NCI-H446 (cell line): ENCODE data around the gene SARNP.
"Not testable (repeated sequence)": the region's sequence is repeated elsewhere in the genome, so short reads cannot be mapped to it uniquely, and the experiment has no call there.

Experiments
- DNase-seq, 2 experiments: peaks; one replicate each; lab custom pipeline; 2025; lab: John Stamatoyannopoulos, UW

The SARNP gene, protein sequence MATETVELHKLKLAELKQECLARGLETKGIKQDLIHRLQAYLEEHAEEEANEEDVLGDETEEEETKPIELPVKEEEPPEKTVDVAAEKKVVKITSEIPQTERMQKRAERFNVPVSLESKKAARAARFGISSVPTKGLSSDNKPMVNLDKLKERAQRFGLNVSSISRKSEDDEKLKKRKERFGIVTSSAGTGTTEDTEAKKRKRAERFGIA

DNA sequence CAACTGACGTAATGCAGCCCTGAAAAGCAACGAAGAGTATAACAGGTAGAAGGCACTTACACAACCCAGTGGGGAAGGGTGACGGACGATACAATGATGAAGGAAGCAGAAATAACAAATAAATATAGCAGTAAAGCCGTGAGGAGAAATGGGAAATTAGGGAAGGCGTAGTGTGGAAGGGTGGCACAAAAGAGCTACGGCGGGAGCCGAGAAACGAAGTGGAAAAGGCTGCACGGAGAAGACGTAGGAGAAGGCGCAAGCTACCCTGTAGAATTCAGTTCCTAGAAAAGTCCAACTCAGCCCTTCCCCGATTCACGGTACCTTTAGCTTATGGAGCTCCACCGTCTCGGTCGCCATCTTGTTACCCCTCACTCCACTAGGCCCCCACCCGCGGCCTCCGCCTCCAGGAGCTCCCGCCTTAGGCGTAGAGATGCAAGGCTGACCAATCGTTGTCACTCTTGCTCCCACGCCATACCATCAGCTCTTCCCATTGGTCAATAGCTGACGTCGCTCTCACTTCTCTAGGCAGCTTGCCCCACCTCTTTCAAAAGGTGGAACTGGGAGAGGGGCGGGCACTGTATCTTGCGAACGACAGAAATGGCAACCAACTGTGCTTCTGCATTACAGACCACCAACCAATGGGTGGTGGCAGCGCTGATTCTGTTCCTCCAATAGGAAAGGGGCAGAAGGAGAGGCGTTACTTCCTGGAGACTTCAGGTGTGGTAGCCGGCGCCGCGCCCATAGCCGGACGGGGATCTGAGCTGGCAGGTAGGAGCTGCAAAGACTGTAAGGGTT lies at the start of gene SARNP, which contains the start of gene ORMDL2:
TSS of gene SARNP (minus strand) at position 380 of the 795 bp plus-strand sequence. CDS start at position 357, 23 bp downstream.
TSS of gene ORMDL2 (plus strand) at position 697 of the 795 bp plus-strand sequence. CDS start 959 bp downstream, outside the sequence.
- peak; percentile 99 for DNase-seq

DNA sequence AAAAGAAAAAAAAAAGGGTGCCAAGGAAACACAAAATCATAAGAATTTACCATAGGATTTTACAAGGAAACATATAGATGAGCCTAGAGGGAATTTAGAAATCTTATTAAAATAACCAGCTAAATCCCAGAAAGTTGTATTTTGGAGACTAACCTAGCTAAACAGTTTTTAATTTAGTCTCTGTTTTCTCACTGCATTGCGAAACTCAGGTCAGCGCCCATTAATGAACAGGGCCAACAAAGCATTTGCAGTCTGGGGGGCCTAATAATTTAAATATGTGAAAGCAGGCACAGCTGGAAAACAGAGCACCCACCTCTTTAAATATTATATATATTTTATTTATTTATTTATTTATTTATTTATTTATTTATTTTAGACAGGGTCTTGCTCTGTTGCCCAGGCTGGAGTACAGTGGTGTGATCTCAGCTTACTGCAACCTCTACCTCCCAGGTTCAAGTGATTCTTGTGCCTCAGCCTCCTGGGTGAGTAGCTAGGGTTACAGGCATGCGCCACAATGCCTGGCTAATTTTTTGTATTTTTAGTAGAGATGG lies 49.0 kb upstream of the SARNP start:
- not testable (repeated sequence) for DNase-seq

DNA sequence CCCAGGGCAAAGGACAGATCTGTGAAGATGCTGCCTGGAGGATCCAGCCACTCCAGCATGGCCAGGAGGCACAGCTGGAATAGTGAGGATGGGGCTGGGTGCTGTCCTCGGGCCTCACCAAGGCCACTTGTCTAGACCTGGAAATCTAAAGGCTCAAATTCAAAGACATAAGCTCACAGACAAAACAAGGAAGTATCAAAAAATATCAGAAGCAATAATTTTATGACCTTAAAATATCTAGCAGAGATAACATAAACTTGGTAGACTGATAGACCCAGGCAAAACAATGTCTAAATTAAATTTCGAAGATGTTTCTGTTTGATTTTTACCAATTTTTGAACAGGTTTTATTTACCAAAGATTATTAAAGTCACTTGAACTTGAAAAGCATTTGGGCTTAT lies 47.8 kb upstream of the SARNP start:
- no peak for DNase-seq

DNA sequence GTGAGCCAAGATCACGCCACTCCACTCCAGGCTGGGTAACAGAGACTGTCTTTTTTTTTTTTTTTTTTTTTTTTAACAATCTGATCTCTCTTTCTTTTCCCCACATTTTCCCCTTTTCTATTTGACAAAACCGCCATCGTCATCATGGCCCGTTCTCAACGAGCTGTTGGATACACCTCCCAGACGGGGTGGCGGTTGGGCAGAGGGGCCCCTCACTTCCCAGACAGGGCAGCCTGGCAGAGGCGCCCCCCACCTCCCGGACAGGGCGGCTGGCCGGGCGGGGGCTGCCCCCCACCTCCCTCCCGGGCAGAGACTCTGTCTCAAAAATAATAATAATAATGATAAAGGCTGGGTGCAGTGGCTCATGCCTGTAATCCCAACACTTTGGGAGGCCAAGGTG lies 45.4 kb upstream of the SARNP start:
- DNase-seq: not testable (repeated sequence)

DNA sequence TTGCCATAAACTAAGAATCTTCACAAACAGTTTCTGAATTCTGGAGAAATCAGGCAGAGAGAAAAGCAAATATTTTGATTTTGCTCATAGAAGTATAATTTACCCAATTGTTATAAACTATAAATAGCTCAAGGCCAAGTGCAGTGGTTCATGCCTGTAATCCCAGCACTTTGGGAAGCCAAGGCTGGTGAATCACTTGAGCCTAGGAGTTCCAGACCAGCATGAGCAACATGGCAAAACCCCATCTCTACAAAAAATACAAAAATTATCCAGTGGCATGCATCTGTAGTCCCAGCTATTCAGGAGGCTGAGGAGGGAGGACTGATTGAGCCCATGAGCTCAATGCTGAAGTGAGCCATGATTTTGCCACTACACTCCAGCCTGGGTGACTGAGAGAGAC lies 44.8 kb upstream of the SARNP start:
- no peak for DNase-seq

DNA sequence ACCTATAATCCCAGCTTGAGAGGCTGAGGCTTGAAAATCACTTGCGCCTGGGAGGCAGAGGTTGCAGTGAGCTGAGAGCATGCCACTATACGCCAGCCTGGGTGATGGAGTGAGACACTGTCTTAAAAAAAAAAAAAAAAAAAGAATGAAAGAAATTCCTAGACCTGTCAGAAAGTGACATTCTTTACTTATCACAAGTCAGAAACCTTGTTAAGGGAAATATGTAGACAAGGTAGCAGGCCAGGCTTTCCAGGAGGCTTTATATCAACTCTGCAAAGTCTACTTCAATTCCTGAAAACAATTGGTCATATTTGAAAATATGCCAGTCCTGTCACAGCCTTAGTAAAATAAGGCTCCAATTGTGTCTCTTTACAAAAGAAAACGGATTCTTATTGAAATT lies 44.3 kb upstream of the SARNP start:
- DNase-seq: no peak

DNA sequence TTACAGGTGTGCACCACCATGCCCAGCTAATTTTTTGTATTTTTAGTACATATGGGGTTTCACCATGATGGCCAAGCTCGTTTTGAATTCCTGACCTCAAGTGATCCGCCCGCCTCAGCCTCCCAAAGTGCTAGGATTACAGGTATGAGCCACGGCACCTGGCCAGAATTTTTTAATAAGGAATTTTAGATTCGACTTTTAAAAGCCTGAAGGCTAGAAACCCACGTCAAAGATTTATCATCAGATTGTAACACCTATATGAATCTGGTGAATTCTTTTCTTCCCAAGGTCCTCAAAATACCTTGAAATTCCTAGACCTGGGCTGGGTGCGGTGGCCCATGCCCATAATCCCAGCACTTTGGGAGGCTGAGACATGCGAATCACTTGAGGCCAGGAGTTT lies 43.9 kb upstream of the SARNP start:
- no peak for DNase-seq

DNA sequence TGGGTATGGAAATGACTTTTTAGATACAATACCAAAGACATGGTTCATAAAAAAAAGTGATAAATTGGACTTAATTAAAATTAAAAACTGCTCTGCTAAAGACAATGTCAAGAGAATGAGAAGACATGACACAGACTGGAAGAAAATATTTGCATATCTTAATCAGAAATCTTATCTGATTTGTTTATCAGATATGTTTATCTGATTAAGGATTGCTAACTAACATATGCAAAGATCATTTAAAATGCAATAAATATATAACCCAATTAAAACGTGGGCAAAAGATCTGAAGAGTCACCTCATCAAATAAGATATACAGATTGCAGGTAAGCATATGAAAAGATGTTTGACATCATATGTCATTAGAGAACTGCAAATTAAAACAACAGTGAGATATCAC lies 35.2 kb upstream of the SARNP start:
- no peak for DNase-seq

DNA sequence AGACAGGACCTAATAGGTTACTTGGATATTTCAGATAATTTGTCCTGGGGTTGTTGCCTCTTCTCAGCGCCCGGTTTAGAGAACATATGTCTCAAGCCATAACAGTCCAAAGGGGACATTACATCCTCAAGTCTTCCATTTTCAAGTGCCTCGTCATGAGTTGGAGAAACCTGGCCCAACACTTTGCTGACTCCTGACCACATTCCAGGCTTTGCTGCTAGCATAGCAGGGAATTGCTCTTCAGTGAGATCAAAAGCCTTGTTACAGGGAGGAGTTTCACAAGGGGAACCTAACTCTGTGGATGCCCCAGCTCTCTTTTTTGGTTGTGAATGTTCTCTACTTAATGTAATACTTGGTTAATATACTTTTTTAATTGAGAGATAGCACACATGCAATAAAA lies 33.4 kb upstream of the SARNP start:
- no peak for DNase-seq

DNA sequence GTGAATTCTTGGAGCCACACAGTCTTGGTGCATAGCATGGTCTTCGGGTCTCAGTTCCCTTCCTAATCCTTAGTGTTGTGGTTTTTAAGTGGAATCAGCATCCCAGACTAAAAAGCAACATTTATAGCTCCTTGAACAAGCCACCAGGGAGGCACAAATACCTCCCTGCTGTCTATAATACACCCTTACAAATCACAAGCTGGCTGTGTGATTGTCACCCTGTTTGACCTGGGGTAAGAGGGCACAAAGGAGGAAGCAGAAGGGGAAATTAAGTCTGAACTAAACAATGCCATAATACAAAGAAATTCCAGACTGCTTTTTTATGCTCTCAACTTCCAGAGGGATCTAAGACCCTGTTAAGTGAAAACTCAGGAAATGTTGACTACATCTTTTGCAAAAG lies 32.9 kb upstream of the SARNP start:
- DNase-seq: no peak

DNA sequence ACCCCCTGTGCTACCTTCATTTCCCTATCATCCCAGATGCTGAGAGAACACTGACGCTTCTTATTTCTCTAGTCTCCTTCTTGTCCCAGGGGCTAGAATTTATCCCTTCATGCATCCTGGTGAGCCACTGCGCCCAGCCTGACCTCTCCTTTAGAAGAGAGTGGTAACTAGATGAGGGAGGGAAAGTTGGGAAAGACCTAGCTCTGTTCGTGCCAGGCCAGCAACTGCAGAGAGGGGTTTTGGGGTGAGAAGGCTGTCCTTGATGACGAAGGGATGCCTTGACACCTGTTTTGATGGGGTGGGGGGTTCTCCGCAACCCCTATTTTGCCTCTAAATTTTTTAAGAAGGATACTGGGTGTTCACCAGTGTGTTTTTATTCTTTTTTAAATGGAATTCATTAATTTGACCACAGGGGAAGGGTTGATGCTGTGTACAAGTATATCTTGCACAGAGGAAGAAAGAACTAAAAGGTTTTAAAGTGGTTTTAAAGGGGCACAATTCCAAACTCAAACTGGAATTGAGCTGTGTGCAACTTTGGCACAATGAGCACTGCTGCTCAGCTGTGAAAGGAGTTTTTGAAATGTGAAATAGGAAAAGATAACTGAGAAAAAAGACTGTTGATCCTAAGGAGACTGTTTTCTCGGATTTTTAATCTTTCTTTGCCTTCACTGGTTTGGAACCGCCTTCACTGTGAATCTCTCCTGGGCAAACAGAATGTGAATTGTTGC lies 32.3 kb upstream of the SARNP start:
- no peak for DNase-seq

DNA sequence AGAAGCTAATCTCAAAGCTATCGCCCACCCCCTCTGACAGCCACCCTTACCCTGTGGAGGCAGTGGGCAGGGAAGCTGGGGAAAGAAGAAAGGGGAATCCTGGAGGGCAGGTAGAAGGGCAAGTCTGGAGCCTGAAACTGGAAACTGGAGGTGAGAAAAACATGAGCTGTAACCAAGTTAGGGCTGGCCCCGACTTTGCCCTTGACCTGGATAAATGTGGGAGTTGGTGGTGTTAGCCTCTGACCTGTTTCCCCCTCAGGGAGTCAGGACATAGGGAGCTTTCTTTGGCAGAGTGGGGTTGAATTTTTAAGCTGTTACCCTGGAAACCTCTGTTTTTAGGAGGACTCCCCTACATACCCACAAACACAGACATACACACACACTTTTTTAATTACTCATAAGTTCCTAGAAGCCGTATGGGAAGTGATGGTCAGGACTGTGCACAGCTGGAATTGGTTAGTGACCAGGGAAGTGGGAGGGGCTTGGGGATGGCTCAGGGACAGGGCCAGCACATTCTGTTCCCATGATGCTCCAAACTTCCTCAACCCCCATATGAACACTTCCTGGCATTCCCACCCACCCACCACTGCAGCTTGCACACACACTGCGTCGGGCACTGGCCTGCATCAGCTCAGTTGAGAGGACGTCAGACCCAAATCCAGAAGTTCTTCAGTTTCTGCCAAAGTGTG lies 30.2 kb upstream of the SARNP start:
- no peak for DNase-seq

DNA sequence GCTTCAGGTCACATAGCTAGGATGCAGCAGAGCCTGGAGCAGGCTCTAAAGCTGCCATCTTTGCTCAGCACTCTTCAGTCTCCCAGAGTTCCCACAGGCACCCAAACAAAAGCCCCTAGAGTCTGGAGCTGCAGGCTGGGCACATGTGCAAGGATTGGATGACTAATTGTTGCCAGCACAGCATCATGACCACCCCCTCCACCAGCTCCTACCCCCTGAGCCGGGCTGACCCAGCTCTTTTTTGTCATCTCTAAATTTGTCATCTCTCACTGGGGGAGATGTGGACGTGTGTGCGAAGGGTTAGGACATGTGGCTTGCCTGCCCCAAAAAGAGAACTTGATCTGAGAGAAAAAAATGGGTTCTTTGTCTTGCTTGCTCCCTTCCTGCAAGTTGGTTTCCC lies 29.5 kb upstream of the SARNP start:
- DNase-seq: no peak

DNA sequence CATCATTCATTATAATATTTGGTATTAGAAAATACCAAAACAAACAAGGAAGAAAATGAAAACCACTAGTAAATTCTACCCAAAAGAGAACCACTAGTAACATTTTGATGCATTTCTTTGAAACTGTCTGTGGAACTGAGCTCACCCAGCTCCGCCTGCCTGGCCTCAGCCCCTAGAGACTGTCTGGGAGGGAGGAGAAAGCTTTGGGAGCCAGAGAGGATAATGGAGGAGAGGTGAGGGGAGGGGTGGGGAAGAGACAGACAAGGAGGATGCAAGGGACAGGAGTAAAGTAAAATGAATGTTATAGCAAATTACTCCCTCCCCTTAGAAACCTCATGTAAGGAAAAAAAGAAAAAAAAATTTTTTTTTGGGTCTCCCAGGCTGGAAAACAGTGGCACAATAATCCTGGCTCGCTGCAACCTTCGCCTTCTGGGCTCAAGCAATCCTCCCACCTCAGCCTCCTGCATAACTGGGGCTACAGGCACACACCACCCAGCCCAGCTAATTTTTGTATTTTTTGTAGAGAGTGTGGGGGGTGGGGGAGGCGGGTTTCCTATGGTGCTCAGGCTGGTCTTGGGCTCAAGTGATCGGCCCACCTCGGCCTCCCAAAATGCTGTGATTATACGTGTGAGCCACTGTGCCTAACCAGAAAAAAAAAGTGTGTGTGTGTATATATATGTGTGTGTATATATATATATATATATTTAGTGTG lies 28.4 kb upstream of the SARNP start:
- no peak for DNase-seq

DNA sequence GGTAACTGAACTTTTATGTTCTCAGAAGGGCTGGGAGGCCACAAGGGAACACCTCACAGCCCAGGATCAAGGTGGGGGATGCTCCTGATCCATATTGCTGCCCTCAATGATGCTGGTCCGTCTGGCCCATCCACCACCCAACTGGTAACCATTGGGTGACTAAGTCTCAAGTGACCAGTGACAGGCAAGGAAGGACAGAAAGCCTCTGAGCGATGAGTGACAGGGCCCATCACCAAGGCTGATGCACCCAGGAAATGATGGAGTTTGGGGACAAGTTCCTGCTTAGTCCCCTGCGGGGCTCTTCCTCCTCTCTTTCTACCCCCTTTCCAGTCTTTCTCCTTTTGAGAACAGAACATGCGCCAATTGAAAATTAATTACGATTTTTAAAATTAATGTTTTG lies 27.8 kb upstream of the SARNP start:
- DNase-seq: no peak

DNA sequence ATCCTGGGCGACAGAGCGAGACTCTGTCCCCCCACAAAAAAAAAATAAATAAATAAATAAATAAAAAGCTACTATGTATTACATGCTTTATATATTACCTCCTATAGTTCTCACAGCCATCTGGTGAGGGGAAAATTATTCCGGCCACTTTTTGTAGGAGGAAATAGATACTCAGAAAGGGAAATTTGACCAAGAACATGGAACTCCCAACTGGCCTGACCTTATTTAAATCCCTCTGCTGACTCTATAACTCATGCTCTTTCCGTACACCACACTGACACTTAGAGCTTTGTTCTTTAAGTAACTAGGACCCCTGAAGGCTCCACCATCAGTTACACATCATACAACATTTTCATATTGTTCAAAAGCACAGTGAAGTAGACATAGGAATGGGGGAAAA lies 27.4 kb upstream of the SARNP start:
- no peak for DNase-seq

DNA sequence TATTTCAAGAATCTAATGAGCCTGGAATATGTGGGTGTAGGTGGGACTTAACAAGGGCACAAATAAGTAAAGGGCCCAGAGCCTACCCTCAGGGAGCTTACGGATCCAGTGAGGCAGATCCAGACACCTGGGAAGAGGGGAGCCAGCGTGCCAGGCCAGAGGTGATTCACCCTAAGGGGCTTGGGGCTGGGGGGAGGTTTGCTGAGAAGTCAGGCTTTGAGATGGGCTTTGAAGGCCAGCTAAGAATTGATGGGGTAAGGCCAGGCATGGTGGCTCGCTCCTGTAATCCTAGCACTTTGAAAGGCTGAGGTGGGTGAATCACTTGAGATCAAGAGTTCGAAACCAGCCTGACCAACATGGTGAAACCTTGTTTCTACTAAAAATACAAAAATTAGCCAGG lies 25.9 kb upstream of the SARNP start:
- no peak for DNase-seq

DNA sequence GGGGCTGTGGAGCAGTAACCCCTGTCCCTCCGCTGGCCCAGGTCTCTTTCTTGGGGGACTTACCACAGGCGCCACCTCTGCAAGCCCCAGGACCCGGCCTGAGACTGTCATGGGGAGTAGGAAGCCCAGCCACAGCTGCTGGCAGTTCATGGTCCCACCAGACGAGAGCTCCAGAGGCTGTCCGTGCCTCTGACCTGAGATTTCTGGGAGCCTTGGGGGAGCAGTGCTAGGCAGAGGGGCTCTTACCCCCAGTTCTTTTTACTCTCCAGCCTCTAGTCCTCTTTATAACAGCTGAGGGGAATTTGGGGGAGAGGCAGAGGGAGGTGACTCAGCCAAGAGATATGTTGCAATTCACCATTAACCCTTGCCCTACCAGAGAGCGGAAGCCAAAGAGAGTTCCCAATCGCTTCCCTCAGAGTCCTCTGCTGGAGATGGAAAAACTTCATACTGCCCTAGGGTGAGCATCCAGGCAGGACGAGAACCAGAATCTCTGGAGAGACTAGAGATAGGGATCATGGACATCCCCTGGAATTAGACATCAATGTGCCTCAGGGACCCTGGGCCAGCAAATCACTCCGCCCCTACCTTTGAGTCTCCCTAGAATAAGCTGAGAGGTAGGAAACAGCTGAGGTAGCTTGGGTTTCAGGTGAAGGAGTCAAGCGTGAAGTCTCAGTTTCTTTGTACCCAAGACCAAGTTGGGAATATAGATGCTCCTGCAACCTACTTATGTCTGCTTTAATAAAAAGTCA lies 25.3 kb upstream of the SARNP start, which contains the start of gene MMP19:
TSS of gene MMP19 (minus strand) at position 256 of the 749 bp plus-strand sequence. CDS start at position 150, 106 bp downstream.
- no peak for DNase-seq

DNA sequence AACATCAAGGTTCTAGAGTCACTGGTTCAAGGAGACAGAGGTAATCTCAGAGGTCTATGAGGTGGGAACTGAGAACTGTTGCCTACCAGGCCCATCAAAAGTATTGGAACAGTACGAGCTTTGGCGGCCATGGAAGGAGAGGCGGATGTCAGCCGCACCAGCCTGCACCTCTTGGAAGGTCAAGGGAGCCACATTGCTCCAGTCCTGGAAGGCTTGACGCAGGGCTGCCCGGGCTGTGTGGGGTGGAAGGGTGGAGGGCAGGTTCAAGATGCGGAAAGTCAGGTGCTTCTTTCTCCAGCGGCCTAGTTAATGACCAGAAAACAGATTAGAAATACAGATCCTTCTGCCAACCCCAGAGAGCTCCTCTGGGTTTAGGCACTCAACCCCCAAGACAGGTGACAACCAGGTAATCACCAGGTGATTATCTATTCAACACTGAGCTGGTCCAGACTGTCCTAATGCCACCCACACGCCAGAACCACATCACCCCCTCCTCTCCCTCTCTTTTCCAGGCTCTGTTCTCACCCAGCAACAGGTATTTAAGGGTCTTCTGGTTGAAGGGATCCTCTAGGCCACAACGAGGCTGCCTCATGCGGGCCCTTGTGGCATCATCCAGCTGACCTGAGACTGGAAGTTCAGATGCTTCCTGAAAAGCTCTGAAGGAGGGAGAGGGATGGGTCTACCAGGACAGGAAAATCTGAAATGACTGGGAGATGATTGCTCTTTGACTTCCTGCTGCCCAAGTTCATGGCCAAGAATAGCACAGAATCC lies 23.2 kb upstream of the SARNP start:
- no peak for DNase-seq
